Measurements from ENCODE around the gene MYOG. TPM values are rescaled to one million over a fixed set of nuclear protein-coding genes. Genes with fewer than 3 reads are reported as not detected.

MYOG gene
- total and polyA plus RNA-seq, 2 of the 13 experiments (the other 11 are each of a cell fraction or from before 2014, with no cell fraction given): not detected

GRCh38 chr1:203040513-203041275, 45.1 kb downstream of the MYOG start:
- ATAC-seq (no peak), DNase-seq (ENCODE audit: low spot score) (no peak), FAIRE-seq (no peak)
- H4K20me1 ChIP-seq (ENCODE audit: insufficient read depth, low read length): peaks cover 2% of the 10 kb centered on the region; the same call in 1 of the 2 replicates
- in situ Hi-C loops (cut with HindIII; ENCODE audit: extremely low pct_ligation_motif_present, low pct_unique_long_range_greater_than_20kb) (no loop called here), intact Hi-C loops (cut with micrococcal nuclease; ENCODE audit: unreplicated experiment) (no loop called here)
- H3K36me3 ChIP-seq (replicated peaks in 1 of 2; ENCODE audit: control insufficient read depth in 1 of 2, insufficient read depth in 2 of 2, low read length in 2 of 2): no peaks in the 10 kb centered on the region
- H3K4me3 ChIP-seq (replicated peaks in 1 of 3; ENCODE audit: insufficient read depth in 1 of 3, low read depth in 2 of 3, low read length in 3 of 3): no peak overlapping the region
- ChIA-PET POLR2A (no interaction called here), CTCF (ENCODE audit: low intra/inter-chr PET ratio, low total read pairs) (interaction anchor here (2.0 kb wide), 1 partner anchor 176 kb away, joined by 13 read pairs; no protein-coding TSS in a partner anchor)
- H3K27me3 ChIP-seq (ENCODE audit: control insufficient read depth in 1 of 2, insufficient read depth in 2 of 2, low read length in 2 of 2): peaks cover 0 to 15% of the 10 kb centered on the region in 2 experiments; a peak in 2 of 5 replicates
- no peaks in the 10 kb centered on the region for H3K4me1 ChIP-seq (ENCODE audit: insufficient read depth, low read length)
- no peak overlapping the region for H3K27ac ChIP-seq (ENCODE audit: extremely low read length, insufficient read depth, low read length)
- 19% methylated on average over 4 of the region's 5 CpGs for WGBS (ENCODE audit: low lambda C conversion rate)
- H3K79me2 ChIP-seq (ENCODE audit: insufficient read depth, low read length): no peaks in the 10 kb centered on the region
- H3K4me2 ChIP-seq (ENCODE audit: low read depth, low read length): no peak overlapping the region
- no peak overlapping the region for H3K9ac ChIP-seq (ENCODE audit: insufficient read depth, low read depth, low read length)
- no peak overlapping the region for H2AFZ ChIP-seq (ENCODE audit: low read length)
- no peaks in the 10 kb centered on the region for H3K9me3 ChIP-seq (ENCODE audit: low read length)
- TF ChIP-seq ZMYM2 (CRISPR knock-in tag; IDR thresholded peaks at IDR 0.05) (no peak), ZSCAN21 (CRISPR knock-in tag; IDR thresholded peaks at IDR 0.05; ENCODE audit: borderline replicate concordance) (no peak), CHD4 (IDR thresholded peaks at IDR 0.05; ENCODE audit: borderline replicate concordance, low read length) (no peak)
- no TSS peak for BruUV-seq (replicated peaks)

DNA sequence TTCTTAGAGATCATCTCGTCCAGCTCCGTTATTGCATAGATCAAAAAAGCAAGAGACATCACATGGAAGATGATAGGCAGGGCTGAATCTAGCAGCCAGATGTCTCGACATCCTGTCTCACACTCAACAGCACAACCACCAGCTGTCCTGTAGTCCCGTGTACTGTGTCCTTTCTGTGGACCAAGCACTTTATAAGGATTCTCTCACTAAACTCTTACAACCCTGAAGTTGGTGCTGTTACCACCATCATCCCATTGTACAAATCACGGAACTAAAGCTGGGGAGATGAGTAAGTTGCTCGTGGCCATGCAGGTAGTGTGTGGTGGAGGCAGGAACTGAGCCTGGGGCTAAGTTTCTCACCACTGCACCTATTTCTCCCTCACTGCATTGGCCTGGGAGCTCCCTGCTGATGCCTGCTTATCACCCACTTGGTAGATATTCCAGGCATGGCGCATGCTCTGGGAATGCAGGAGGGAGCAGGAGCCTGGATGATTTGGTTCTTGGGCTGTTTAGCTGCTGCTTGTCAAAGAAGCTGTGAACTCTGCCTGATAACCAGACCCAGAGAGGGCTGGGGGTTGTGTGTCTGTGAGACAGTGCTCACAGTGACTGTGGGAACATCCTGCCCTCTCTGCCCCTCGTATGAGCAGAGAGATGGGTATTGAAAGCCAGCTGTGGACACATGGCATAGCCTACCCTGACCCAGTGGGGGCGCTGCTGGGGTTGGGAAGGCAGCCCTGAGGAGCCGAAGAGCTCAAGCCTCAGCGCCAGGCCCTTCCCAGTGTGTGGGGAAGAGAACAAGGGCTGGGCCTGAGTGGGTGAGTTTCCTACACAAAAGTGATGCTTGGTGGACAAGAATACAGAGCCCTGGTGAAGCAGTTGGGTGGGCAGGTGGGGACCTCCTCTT, 46.0 kb downstream of the MYOG start:
- no peaks in the 10 kb centered on the region for H3K4me1 ChIP-seq (ENCODE audit: insufficient read depth, low read length)
- POLR2A ChIA-PET: no interaction called here
- BruUV-seq (replicated peaks): no TSS peak
- 51% methylated on average over 5 of the region's 11 CpGs for WGBS (ENCODE audit: low lambda C conversion rate)
- H3K4me3 ChIP-seq (replicated peaks in 1 of 3; ENCODE audit: insufficient read depth in 1 of 3, low read depth in 2 of 3, low read length in 3 of 3): no peak overlapping the region
- peak; percentile 7; the same call in 1 of the 3 replicates for ATAC-seq
- FAIRE-seq: no peak
- intact Hi-C loops (cut with micrococcal nuclease; ENCODE audit: unreplicated experiment): loop anchor here (1.0 to 5.0 kb wide), 4 partner anchors 65 to 229 kb away; no protein-coding TSS in a partner anchor
- H3K27ac ChIP-seq (ENCODE audit: extremely low read length, insufficient read depth, low read length): no peak overlapping the region
- no peak for DNase-seq (ENCODE audit: low spot score)
- peaks cover 4% of the 10 kb centered on the region; the same call in 1 of the 2 replicates for H4K20me1 ChIP-seq (ENCODE audit: insufficient read depth, low read length)
- peaks cover 0 to 22% of the 10 kb centered on the region in 2 experiments; a peak in 3 of 5 replicates for H3K27me3 ChIP-seq (ENCODE audit: control insufficient read depth in 1 of 2, insufficient read depth in 2 of 2, low read length in 2 of 2)
- H3K4me2 ChIP-seq (ENCODE audit: low read depth, low read length): no peak overlapping the region
- no peaks in the 10 kb centered on the region for H3K36me3 ChIP-seq (replicated peaks in 1 of 2; ENCODE audit: control insufficient read depth in 1 of 2, insufficient read depth in 2 of 2, low read length in 2 of 2)
- in situ Hi-C loops (cut with HindIII; ENCODE audit: extremely low pct_ligation_motif_present, low pct_unique_long_range_greater_than_20kb): loop anchor here (5.0 kb wide), 2 partner anchors 177 to 232 kb away; no protein-coding TSS in a partner anchor
- H3K79me2 ChIP-seq (ENCODE audit: insufficient read depth, low read length): no peaks in the 10 kb centered on the region
- H3K9ac ChIP-seq (ENCODE audit: insufficient read depth, low read depth, low read length): no peak overlapping the region
- H3K9me3 ChIP-seq (ENCODE audit: low read length): no peaks in the 10 kb centered on the region
- TF ChIP-seq DNMT1 (CRISPR knock-in tag; IDR thresholded peaks at IDR 0.05): no peak
- TF ChIP-seq, protein P1, sequence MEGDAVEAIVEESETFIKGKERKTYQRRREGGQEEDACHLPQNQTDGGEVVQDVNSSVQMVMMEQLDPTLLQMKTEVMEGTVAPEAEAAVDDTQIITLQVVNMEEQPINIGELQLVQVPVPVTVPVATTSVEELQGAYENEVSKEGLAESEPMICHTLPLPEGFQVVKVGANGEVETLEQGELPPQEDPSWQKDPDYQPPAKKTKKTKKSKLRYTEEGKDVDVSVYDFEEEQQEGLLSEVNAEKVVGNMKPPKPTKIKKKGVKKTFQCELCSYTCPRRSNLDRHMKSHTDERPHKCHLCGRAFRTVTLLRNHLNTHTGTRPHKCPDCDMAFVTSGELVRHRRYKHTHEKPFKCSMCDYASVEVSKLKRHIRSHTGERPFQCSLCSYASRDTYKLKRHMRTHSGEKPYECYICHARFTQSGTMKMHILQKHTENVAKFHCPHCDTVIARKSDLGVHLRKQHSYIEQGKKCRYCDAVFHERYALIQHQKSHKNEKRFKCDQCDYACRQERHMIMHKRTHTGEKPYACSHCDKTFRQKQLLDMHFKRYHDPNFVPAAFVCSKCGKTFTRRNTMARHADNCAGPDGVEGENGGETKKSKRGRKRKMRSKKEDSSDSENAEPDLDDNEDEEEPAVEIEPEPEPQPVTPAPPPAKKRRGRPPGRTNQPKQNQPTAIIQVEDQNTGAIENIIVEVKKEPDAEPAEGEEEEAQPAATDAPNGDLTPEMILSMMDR (CRISPR knock-in tag; IDR thresholded peaks at IDR 0.05): 0 out of 2 replicates have a peak, but pooled peaks have one; percentile 21
- no peak overlapping the region for H2AFZ ChIP-seq (ENCODE audit: low read length)
- CTCF ChIA-PET (ENCODE audit: low intra/inter-chr PET ratio, low total read pairs): interaction anchor here (1.2 to 2.0 kb wide), 3 partner anchors 132 to 227 kb away, joined by 5 to 13 read pairs (median 5); no protein-coding TSS in a partner anchor
